T-cell (primary cell): ENCODE data around the gene SPATA3. TPM values are rescaled to one million over a fixed set of nuclear protein-coding genes. Genes with fewer than 3 reads are reported as not detected.
A peak's percentile ranks its signal among the peaks of the same experiment; 100 is the strongest.

Experiments used
- ATAC-seq, 4 experiments: fragments of 200-7000 bp in 3 of 4; fragments of 150-1000 bp in 1 of 4; cut with Tn5 transposase; replicated peaks in 1 of 4; 1 replicate in 3 of 4; 2 replicates in 1 of 4; pipeline ENCODE4 v1.10.0; 2021; ENCODE audit warnings: moderate library complexity in 3 of 4, mild to moderate bottlenecking in 2 of 4, moderate number of reproducible peaks in 1 of 4
- CTCF ChIA-PET, 2 donors: fragments of 300-600 bp; sonication (Branson Sonifier 250); formaldehyde crosslinking; loops; one replicate each; lab custom pipeline; 2022; ENCODE audit warnings: antibody characterized with exemption in 2 of 2; lab: Charles Lee
- POLR2A ChIA-PET, 2 donors: fragments of 300-600 bp; sonication (Branson Sonifier 250); formaldehyde crosslinking; loops; one replicate each; lab custom pipeline; 2022; ENCODE audit warnings: antibody characterized with exemption in 2 of 2; lab: Charles Lee
- DNase-seq, 35 experiments: peaks; one replicate each; pipeline versions ENCODE4 v3.0.0 to v3.0.0-alpha.2; 2013 to 2023
- H3K27ac ChIP-seq: one replicate; pipeline ENCODE4 v1.5.1; 2013; ENCODE audit warnings: low read length
- H3K27me3 ChIP-seq, 2 experiments: replicated peaks in 1 of 2; 1 replicate in 1 of 2; 2 replicates in 1 of 2; pipeline versions ENCODE4 v1.6.1 to v1.7.0; 2013; ENCODE audit warnings: low read length in 1 of 2, mixed read lengths in 1 of 2; ENCODE audit not compliant: control insufficient read depth in 2 of 2, insufficient read depth in 2 of 2; ENCODE audit errors: extremely low read depth in 1 of 2
- H3K36me3 ChIP-seq, 2 donors: 1 replicate in 1 of 2; 2 replicates in 1 of 2; pipeline versions ENCODE4 v1.6.1 to v1.7.0; 2013; ENCODE audit warnings: low read length in 1 of 2; ENCODE audit not compliant: control insufficient read depth in 2 of 2, insufficient read depth in 1 of 2; ENCODE audit errors: extremely low read depth in 1 of 2
- H3K4me1 ChIP-seq, 2 experiments: 1 replicate in 1 of 2; 2 replicates in 1 of 2; pipeline versions ENCODE4 v1.6.1 to v1.7.0; 2013; ENCODE audit warnings: low read length in 2 of 2, mixed read lengths in 1 of 2; ENCODE audit not compliant: insufficient read depth in 2 of 2, control insufficient read depth in 1 of 2; ENCODE audit errors: extremely low read depth in 1 of 2
- H3K4me3 ChIP-seq, 2 donors: 1 replicate in 1 of 2; 2 replicates in 1 of 2; pipeline versions ENCODE4 v1.5.1 to v1.7.0; 2013; ENCODE audit warnings: mild to moderate bottlenecking in 2 of 2, low read length in 1 of 2, moderate library complexity in 1 of 2; ENCODE audit not compliant: control insufficient read depth in 1 of 2; ENCODE audit errors: extremely low read depth in 1 of 2
- H3K9me3 ChIP-seq: 2 replicates; pipeline ENCODE4 v1.7.0; 2013
- H3K27ac Mint-ChIP-seq, 2 donors: one replicate each; pipeline ENCODE4 v1.8.0; 2020 to 2021; ENCODE audit warnings: mild to moderate bottlenecking in 2 of 2, mixed read lengths in 2 of 2
- H3K27me3 Mint-ChIP-seq, 2 donors: one replicate each; pipeline ENCODE4 v1.8.0; 2021 to 2022; ENCODE audit warnings: mixed read lengths in 2 of 2
- H3K36me3 Mint-ChIP-seq: one replicate; pipeline ENCODE4 v1.8.0; 2021; ENCODE audit warnings: mixed read lengths
- H3K4me1 Mint-ChIP-seq, 3 donors: one replicate each; pipeline ENCODE4 v1.8.0; 2020 to 2022; ENCODE audit warnings: mixed read lengths in 3 of 3, mild to moderate bottlenecking in 1 of 3
- H3K4me3 Mint-ChIP-seq, 3 donors: one replicate each; pipeline ENCODE4 v1.8.0; 2020 to 2022; ENCODE audit warnings: mild to moderate bottlenecking in 3 of 3, mixed read lengths in 3 of 3, moderate library complexity in 3 of 3
- H3K9me3 Mint-ChIP-seq, 3 donors: one replicate each; pipeline ENCODE4 v1.8.0; 2020 to 2022; ENCODE audit warnings: mixed read lengths in 3 of 3
- WGBS: methylation state at CpG from one replicate; pipeline ENCODE4 v1.1.5; 2013; ENCODE audit warnings: missing lambda C conversion rate; ENCODE audit not compliant: insufficient coverage; 5-methylcytosine and 5-hydroxymethylcytosine counted together
- total RNA-seq, 35 experiments: library from RNA in 6 of 35; stranded (reverse) in 6 of 35; fragments of 120-200 nt in 1 of 35; gene quantifications; one replicate each; pipeline versions ENCODE4 v1.2.1 to v1.2.4 and lab custom pipeline; 2013 to 2026

SPATA3 gene
- total RNA-seq, 5 donors from 2014 or later (not counting 1 experiment from before 2014, with no cell fraction given), result not detected

DNA sequence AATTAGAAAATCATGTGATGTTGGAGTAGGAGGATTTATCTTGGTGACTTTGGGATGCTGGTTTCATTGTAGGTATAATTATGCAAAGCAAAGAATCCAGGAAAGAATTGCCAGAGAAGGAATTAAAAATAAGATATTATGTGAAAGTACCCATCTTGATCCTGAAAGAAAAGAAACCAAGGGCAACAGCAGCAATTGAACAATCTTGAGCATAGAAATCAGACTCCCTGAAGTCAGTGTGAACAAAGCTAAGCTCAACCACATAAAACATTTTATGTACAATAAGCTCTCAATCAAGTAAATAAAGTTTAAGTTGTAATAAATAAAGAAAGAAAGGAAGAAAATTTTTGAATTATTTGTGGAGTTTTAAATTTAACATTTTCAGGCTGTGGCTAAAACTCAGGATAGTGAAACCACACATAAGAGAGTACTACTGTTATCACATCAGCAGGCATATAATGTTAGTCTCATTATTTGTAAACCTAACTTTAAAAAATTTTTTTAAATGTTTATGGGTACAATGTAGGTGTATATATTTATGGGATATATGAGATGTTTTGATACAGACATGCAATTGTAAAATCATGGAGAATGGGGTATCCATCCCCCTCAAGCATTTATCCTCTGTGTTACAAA, 38.0 kb upstream of the SPATA3 start:
- Histone ChIP-seq H3K9me3 (no peaks in the 10 kb centered on the region), H3K4me3 (no peak overlapping the region), H3K4me1 (peaks cover 0 to 9% of the 10 kb centered on the region in 2 experiments), H3K27ac (no peak overlapping the region), H3K27me3 (peaks cover 15 to 32% of the 10 kb centered on the region in 2 experiments), H3K36me3 (no peaks in the 10 kb centered on the region)
- Mint-ChIP-seq H3K27me3 (peaks cover 54% of the 10 kb centered on the region in 2 donors), H3K27ac (no peak overlapping the region), H3K4me3 (peak overlapping the region; percentile 76 to 85 (median 82)), H3K36me3 (no peaks in the 10 kb centered on the region), H3K9me3 (no peaks in the 10 kb centered on the region), H3K4me1 (peaks cover 12 to 21% (median 15%) of the 10 kb centered on the region in 3 donors)
- ATAC-seq (no peak), DNase-seq (no peak)
- ChIA-PET POLR2A (no interaction called here), CTCF (no interaction called here)

GRCh38 chr2:230958820-230959756, 36.8 kb upstream of the SPATA3 start:
- ChIA-PET CTCF (interaction anchor here in 1 of 2 donors (0.8 to 1.0 kb wide), 2 partner anchors 22 to 29 kb away, joined by 3 read pairs; no protein-coding TSS in a partner anchor), POLR2A (no interaction called here)
- H3K27ac Mint-ChIP-seq, result no peak overlapping the region
- DNase-seq (no peak), ATAC-seq (no peak)
- H3K36me3 Mint-ChIP-seq, result no peaks in the 10 kb centered on the region
- H3K27me3 ChIP-seq, result peaks cover 15 to 26% of the 10 kb centered on the region in 2 experiments
- peaks cover 47 to 50% of the 10 kb centered on the region in 2 donors for H3K27me3 Mint-ChIP-seq
- no peaks in the 10 kb centered on the region for H3K36me3 ChIP-seq
- peaks cover 0 to 9% of the 10 kb centered on the region in 2 experiments for H3K4me1 ChIP-seq
- H3K27ac ChIP-seq, result no peak overlapping the region
- H3K9me3 Mint-ChIP-seq, result peaks cover 0 to 4% (median 0%) of the 10 kb centered on the region in 3 donors
- H3K9me3 ChIP-seq, result no peaks in the 10 kb centered on the region
- WGBS, result 98% methylated on average over 5 of the region's 8 CpGs
- H3K4me1 Mint-ChIP-seq, result peaks cover 12 to 21% (median 15%) of the 10 kb centered on the region in 3 donors
- H3K4me3 Mint-ChIP-seq, result peak overlapping the region in 1 of 3 donors; percentile 22
- H3K4me3 ChIP-seq, result no peak overlapping the region

GRCh38 chr2:230960026-230960425, 35.9 kb upstream of the SPATA3 start:
- CTCF ChIA-PET, result interaction anchor here in 1 of 2 donors (1.0 kb wide), 1 partner anchor 23 kb away, joined by 3 read pairs; no protein-coding TSS in a partner anchor
- peaks cover 43% of the 10 kb centered on the region in 2 donors for H3K27me3 Mint-ChIP-seq

GRCh38 chr2:230961091-230961491, 34.8 kb upstream of the SPATA3 start:
- no peak for ATAC-seq
- DNase-seq, result no peak
- Mint-ChIP-seq H3K9me3 (peaks cover 0 to 4% (median 0%) of the 10 kb centered on the region in 3 donors), H3K27ac (no peak overlapping the region), H3K27me3 (peaks cover 38 to 43% of the 10 kb centered on the region in 2 donors), H3K4me1 (peaks cover 12 to 21% (median 15%) of the 10 kb centered on the region in 3 donors), H3K4me3 (no peak overlapping the region), H3K36me3 (no peaks in the 10 kb centered on the region)
- H3K36me3 ChIP-seq, result no peaks in the 10 kb centered on the region
- CTCF ChIA-PET, result no interaction called here
- H3K4me1 ChIP-seq, result peaks cover 0 to 9% of the 10 kb centered on the region in 2 experiments
- no peak overlapping the region for H3K27ac ChIP-seq
- POLR2A ChIA-PET, result no interaction called here
- WGBS, result 0% methylated on average over 1 of the region's 3 CpGs
- H3K9me3 ChIP-seq, result no peaks in the 10 kb centered on the region
- H3K27me3 ChIP-seq, result peaks cover 9 to 18% of the 10 kb centered on the region in 2 experiments
- H3K4me3 ChIP-seq, result no peak overlapping the region

More at GRCh38 chr2:230960026-230960425, 35.9 kb upstream of the SPATA3 start:
- H3K4me3 Mint-ChIP-seq, result no peak overlapping the region
- H3K27ac Mint-ChIP-seq, result no peak overlapping the region
- no peaks in the 10 kb centered on the region for H3K36me3 Mint-ChIP-seq
- peaks cover 0 to 9% of the 10 kb centered on the region in 2 experiments for H3K4me1 ChIP-seq
- H3K4me3 ChIP-seq, result no peak overlapping the region
- peaks cover 0 to 4% (median 0%) of the 10 kb centered on the region in 3 donors for H3K9me3 Mint-ChIP-seq
- peaks cover 12 to 24% of the 10 kb centered on the region in 2 experiments for H3K27me3 ChIP-seq
- no peaks in the 10 kb centered on the region for H3K36me3 ChIP-seq
- no peaks in the 10 kb centered on the region for H3K9me3 ChIP-seq
- H3K4me1 Mint-ChIP-seq, result peaks cover 12 to 21% (median 15%) of the 10 kb centered on the region in 3 donors
- DNase-seq (no peak), ATAC-seq (no peak)
- H3K27ac ChIP-seq, result no peak overlapping the region
- POLR2A ChIA-PET, result interaction anchor here in 1 of 2 donors (0.5 kb wide), 1 partner anchor 792 kb away, joined by 3 read pairs; no protein-coding TSS in a partner anchor
- 80% methylated on average over 1 of the region's 1 CpG for WGBS

- no peaks in the 10 kb centered on the region for H3K9me3 ChIP-seq
- peaks cover 0 to 6% (median 1%) of the 10 kb centered on the region in 3 donors for H3K4me1 Mint-ChIP-seq
- ATAC-seq (no peak), DNase-seq (no peak)
- H3K27ac ChIP-seq, result no peak overlapping the region
- no peak overlapping the region for H3K4me3 Mint-ChIP-seq
- WGBS, result 94% methylated on average over 36 of the region's 36 CpGs
- H3K36me3 ChIP-seq, result no peaks in the 10 kb centered on the region
- ChIA-PET POLR2A (no interaction called here), CTCF (no interaction called here)
- peaks cover 0 to 5% of the 10 kb centered on the region in 2 experiments for H3K27me3 ChIP-seq
- no peaks in the 10 kb centered on the region for H3K4me1 ChIP-seq
- H3K27me3 Mint-ChIP-seq, result peaks cover 18 to 21% of the 10 kb centered on the region in 2 donors
- no peak overlapping the region for H3K4me3 ChIP-seq
- H3K27ac Mint-ChIP-seq, result no peak overlapping the region
- H3K36me3 Mint-ChIP-seq, result no peaks in the 10 kb centered on the region
- peaks cover 0 to 4% (median 0%) of the 10 kb centered on the region in 3 donors for H3K9me3 Mint-ChIP-seq
These were observed 31.7 kb upstream of the SPATA3 start for GRCh38 chr2:230964136-230964730.
